ENCODE results near the gene C2orf81. TPM values are rescaled to one million over a fixed set of nuclear protein-coding genes. Genes with fewer than 3 reads are reported as not detected.
A peak's percentile ranks its signal among the peaks of the same experiment; 100 is the strongest.
"Not testable (repeated sequence)": the region's sequence is repeated elsewhere in the genome, so short reads cannot be mapped to it uniquely, and the experiment has no call there.

The C2orf81 gene
- total RNA-seq, 4 donors from 2014 or later: 0.62 to 1.4 (median 1.2) TPM

GRCh38 chr2:74424139-74424992 lies 2.9 kb upstream of the C2orf81 start:
- Histone ChIP-seq H3K27ac (no peak overlapping the region), H3K9me3 (no peaks in the 10 kb centered on the region), H3K4me1 (peaks cover 0 to 19% (median 0%) of the 10 kb centered on the region in 3 donors), H3K4me3 (no peak overlapping the region), H3K27me3 (no peaks in the 10 kb centered on the region), H3K36me3 (peaks cover 0 to 49% of the 10 kb centered on the region in 2 donors)
- TF ChIP-seq POLR2A (IDR thresholded peaks at IDR 0.05) (no peak), CTCF (IDR thresholded peaks at IDR 0.05) (no peak), POLR2AphosphoS5 (IDR thresholded peaks at IDR 0.05) (no peak), EP300 (IDR thresholded peaks at IDR 0.05) (no peak)
- no peak for ATAC-seq
- WGBS, 2 donors (ENCODE audit: low coverage in 1 of 2): 76% methylated on average over 2 of the region's 5 CpGs; no CpG with 5 or more reads in 1 of the 2 donors

GRCh38 chr2:74423231-74424095 lies 2.0 kb upstream of the C2orf81 start:
- Histone ChIP-seq H3K4me1 (peaks cover 0 to 22% (median 0%) of the 10 kb centered on the region in 3 donors), H3K36me3 (peaks cover 0 to 40% of the 10 kb centered on the region in 2 donors), H3K27ac (no peak overlapping the region), H3K4me3 (no peak overlapping the region), H3K9me3 (no peaks in the 10 kb centered on the region), H3K27me3 (no peaks in the 10 kb centered on the region)
- TF ChIP-seq POLR2A (IDR thresholded peaks at IDR 0.05) (no peak), EP300 (IDR thresholded peaks at IDR 0.05) (no peak), POLR2AphosphoS5 (IDR thresholded peaks at IDR 0.05) (no peak), CTCF (IDR thresholded peaks at IDR 0.05) (no peak)
- no peak for ATAC-seq
- WGBS, 2 donors (ENCODE audit: low coverage in 1 of 2): 64 to 76% methylated on average over 4 of the region's 9 CpGs

- Histone ChIP-seq H3K27ac (peak overlapping the region in 2 of 4 donors; percentile 78 to 80), H3K36me3 (peaks cover 0 to 11% of the 10 kb centered on the region in 2 donors), H3K4me1 (peaks cover 0 to 32% (median 0%) of the 10 kb centered on the region in 3 donors), H3K4me3 (peak overlapping the region in 1 of 2 donors; percentile 75)
- not testable (repeated sequence) for ATAC-seq, H3K9me3 ChIP-seq, H3K27me3 ChIP-seq
- WGBS, 2 donors (ENCODE audit: low coverage in 1 of 2): 76 to 81% methylated on average over 10 to 19 of the region's 19 CpGs
Observed at GRCh38 chr2:74420443-74421103, 846 bp downstream of the C2orf81 start.

GRCh38 chr2:74420006-74420405 lies 1.4 kb downstream of the C2orf81 start:
- no peaks in the 10 kb centered on the region for H3K9me3 ChIP-seq
- no peak for ATAC-seq
- peaks cover 0 to 38% (median 0%) of the 10 kb centered on the region in 3 donors for H3K4me1 ChIP-seq
- peaks cover 0 to 6% of the 10 kb centered on the region in 2 donors for H3K36me3 ChIP-seq
- H3K27me3 ChIP-seq: no peaks in the 10 kb centered on the region
- no peak overlapping the region for H3K4me3 ChIP-seq
- WGBS, 2 donors (ENCODE audit: low coverage in 1 of 2): 78 to 90% methylated on average over 2 of the region's 2 CpGs
- H3K27ac ChIP-seq: no peak overlapping the region
- TF ChIP-seq POLR2AphosphoS5 (IDR thresholded peaks at IDR 0.05) (no peak), CTCF (IDR thresholded peaks at IDR 0.05) (no peak), EP300 (IDR thresholded peaks at IDR 0.05) (no peak), POLR2A (IDR thresholded peaks at IDR 0.05) (no peak)

GRCh38 chr2:74419345-74419744 lies 2.1 kb downstream of the C2orf81 start:
- Histone ChIP-seq H3K4me1 (peaks cover 0 to 45% (median 5%) of the 10 kb centered on the region in 3 donors), H3K9me3 (no peaks in the 10 kb centered on the region), H3K4me3 (no peak overlapping the region), H3K27ac (no peak overlapping the region), H3K36me3 (no peaks in the 10 kb centered on the region), H3K27me3 (no peaks in the 10 kb centered on the region)
- WGBS, 2 donors (ENCODE audit: low coverage in 1 of 2): 81 to 88% methylated on average over 1 of the region's 1 CpG
- no peak for TF ChIP-seq POLR2A (IDR thresholded peaks at IDR 0.05)
- no peak for TF ChIP-seq POLR2AphosphoS5 (IDR thresholded peaks at IDR 0.05)
- TF ChIP-seq EP300 (IDR thresholded peaks at IDR 0.05): no peak
- TF ChIP-seq CTCF (IDR thresholded peaks at IDR 0.05): no peak
- ATAC-seq: no peak
